NT2/D1 (cell line): ENCODE data around the gene C15orf62.

Experiments
- SUZ12 ChIP-seq: IDR thresholded peaks from 2 replicates; pipeline ENCODE4 v1.6.1; 2011; ENCODE audit not compliant: insufficient read length, insufficient read depth; ENCODE audit errors: extremely low read depth
- YY1 ChIP-seq: IDR thresholded peaks from 2 replicates; pipeline ENCODE4 v1.6.1; 2011; ENCODE audit not compliant: insufficient read length, insufficient read depth
- ZNF274 ChIP-seq: IDR thresholded peaks from 2 replicates; pipeline ENCODE4 v1.6.1; 2011; ENCODE audit warnings: mild to moderate bottlenecking, low read depth, low read length

DNA sequence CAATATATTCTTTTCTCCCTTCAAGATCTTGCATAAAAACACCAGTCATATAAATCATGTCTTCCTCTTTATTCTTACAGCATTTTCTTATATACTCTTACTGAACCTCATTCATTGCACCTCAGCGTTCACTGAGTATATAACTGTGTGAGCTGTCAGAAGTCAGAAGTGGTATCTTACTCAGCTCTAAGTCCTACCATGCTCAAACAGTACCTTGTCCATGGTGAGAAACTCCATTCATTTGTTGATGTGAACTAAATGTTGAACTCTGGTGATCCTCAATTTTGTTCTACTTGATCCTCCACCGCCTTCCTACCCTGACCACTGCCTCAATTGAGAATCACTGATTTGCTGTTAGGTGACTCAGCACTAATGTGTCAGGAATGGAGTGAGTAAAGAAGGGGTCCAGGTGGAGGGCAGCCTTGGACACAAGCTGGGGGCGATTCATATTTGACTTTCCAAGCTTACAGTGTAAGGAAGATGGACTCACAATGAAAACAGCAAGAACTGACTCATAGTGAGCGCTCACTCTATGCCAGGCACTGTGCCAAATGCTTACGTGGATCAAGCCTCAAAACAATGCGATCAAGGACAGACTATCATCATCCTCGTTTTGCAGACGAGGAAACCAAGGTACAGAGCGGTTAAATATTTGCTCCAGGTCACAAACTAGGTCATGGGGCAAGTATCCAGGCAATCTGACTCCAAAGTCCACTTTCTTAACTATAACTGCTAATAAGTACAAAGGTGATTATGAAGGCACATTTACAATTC is 23.6 kb downstream of the C15orf62 start:
- TF ChIP-seq ZNF274 (no peak), YY1 (no peak), SUZ12 (no peak)
